Tibial nerve (tissue), 4 donors: ENCODE results near the gene ETV7.

Experiments
- EP300 ChIP-seq, 2 donors: sonication (generic); formaldehyde crosslinking; IDR thresholded peaks; one replicate each; pipeline ENCODE4 v1.6.1; 2017; ENCODE audit warnings: antibody characterized with exemption in 2 of 2, mild to moderate bottlenecking in 1 of 2
- POLR2A ChIP-seq, 2 donors: fragments of 450-650 bp; IDR thresholded peaks; one replicate each; pipeline ENCODE4 v1.6.1; 2017; ENCODE audit warnings: antibody characterized with exemption in 2 of 2, mild to moderate bottlenecking in 2 of 2, moderate library complexity in 2 of 2
- TF ChIP-seq, protein P1 (sequence below), 5 experiments: fragments of 200-600 bp in 3 of 5; fragments of 450-650 bp in 2 of 5; sonication (generic) in 3 of 5; IDR thresholded peaks; one replicate each; pipeline ENCODE4 v1.5.1; 2016 to 2019; ENCODE audit warnings: antibody characterized with exemption in 5 of 5, mild to moderate bottlenecking in 3 of 5, moderate library complexity in 2 of 5

DNA sequence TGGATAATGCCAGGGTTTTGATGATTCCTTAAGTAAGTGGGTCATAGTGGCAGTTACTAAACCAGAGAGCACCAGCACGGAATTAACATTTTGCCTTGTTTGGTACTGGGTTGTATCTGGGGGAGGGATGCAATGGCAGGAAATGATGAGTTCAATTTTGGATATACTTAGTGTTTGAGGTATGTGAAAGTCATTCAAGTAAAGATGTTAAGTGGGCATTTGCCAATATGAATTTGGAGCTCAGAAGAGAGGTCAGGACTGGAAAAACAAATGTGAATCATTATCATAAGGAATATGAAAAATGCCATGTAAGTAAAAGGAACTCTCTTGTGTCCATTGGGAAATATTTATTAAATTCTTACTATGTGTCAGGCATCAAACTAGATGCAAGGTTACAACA is 49.0 kb upstream of the ETV7 start:
- TF ChIP-seq, protein P1, sequence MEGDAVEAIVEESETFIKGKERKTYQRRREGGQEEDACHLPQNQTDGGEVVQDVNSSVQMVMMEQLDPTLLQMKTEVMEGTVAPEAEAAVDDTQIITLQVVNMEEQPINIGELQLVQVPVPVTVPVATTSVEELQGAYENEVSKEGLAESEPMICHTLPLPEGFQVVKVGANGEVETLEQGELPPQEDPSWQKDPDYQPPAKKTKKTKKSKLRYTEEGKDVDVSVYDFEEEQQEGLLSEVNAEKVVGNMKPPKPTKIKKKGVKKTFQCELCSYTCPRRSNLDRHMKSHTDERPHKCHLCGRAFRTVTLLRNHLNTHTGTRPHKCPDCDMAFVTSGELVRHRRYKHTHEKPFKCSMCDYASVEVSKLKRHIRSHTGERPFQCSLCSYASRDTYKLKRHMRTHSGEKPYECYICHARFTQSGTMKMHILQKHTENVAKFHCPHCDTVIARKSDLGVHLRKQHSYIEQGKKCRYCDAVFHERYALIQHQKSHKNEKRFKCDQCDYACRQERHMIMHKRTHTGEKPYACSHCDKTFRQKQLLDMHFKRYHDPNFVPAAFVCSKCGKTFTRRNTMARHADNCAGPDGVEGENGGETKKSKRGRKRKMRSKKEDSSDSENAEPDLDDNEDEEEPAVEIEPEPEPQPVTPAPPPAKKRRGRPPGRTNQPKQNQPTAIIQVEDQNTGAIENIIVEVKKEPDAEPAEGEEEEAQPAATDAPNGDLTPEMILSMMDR (IDR thresholded peaks at IDR 0.05), result no peak
- TF ChIP-seq POLR2A (IDR thresholded peaks at IDR 0.05), result no peak
- TF ChIP-seq EP300 (IDR thresholded peaks at IDR 0.05), result no peak
